ENCODE results near the gene CACNG1.

CACNG1 gene

DNA sequence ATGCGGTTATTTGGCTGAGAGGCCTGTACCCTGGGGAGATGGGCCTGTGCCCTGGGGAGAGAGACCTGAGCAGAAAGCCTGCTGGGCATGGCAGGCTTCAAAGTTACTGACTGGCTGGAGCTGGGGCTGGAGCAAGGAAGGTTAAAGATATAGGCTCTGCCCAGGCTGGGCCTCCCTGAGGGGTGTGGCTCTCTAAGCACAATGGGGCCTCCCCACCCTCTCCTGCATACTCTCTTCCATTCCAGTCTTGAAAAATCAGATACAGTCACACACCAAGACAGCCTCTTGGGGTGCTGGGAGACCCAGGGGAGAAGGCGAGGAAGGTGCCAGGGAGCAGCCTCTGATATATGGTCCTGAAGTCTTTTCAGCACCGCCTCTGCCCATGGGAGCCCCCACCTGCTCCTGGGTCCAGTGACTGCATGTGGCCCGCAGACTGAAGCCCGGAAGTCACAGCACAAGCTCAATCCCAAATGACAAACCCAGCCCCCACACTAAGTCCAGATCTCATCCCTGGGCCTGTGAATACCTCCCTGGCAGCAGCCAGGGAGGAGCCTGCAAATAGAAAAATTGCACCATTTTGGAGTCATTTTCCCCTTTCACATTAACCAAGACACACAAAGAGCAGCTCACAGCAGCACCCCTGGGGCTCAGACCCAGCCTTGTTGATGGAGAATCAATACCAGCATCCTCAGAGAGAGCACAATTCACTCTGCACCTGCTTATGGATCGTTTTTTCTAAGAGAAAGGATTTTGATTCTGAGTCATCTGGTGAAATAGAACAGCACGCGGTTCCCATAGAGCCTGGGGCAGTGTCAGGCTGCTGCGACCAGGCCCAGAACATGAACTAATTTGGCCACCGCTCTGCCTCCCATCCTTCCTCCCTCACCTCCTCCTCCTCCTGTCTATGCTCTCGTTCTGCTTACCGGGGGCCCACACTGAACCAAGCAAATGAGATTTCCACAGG, 25.6 kb upstream of the CACNG1 start:
- no peak for DNase-seq (ENCODE audit: insufficient read length, low spot score)
- TF ChIP-seq, protein P1, sequence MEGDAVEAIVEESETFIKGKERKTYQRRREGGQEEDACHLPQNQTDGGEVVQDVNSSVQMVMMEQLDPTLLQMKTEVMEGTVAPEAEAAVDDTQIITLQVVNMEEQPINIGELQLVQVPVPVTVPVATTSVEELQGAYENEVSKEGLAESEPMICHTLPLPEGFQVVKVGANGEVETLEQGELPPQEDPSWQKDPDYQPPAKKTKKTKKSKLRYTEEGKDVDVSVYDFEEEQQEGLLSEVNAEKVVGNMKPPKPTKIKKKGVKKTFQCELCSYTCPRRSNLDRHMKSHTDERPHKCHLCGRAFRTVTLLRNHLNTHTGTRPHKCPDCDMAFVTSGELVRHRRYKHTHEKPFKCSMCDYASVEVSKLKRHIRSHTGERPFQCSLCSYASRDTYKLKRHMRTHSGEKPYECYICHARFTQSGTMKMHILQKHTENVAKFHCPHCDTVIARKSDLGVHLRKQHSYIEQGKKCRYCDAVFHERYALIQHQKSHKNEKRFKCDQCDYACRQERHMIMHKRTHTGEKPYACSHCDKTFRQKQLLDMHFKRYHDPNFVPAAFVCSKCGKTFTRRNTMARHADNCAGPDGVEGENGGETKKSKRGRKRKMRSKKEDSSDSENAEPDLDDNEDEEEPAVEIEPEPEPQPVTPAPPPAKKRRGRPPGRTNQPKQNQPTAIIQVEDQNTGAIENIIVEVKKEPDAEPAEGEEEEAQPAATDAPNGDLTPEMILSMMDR (IDR thresholded peaks at IDR 0.05; ENCODE audit: insufficient read depth, missing control alignments) = no peak
- no peak for FAIRE-seq

DNA sequence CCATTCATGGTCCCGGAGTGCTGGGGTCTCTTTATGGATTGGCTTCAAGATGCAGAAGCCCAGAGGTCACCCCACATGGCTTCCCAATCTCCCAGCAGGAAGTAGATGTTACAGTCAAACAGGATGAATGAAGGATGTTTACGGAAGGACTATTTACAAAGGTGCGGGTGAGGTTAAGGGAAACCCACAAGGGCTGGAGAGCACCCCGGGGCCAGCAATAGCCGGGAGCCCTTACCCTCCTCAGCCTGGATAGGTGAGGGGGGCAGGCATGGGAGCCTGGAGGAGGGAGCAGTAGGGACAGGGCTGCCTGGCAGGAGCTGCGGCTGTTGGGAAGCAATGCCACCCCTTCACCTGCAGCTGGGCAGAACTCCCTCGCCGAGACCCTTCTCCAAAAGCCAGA, 24.5 kb upstream of the CACNG1 start:
- TF ChIP-seq, protein P1 (IDR thresholded peaks at IDR 0.05; ENCODE audit: insufficient read depth, missing control alignments) = no peak
- FAIRE-seq = no peak
- DNase-seq (ENCODE audit: insufficient read length, low spot score) = no peak

DNA sequence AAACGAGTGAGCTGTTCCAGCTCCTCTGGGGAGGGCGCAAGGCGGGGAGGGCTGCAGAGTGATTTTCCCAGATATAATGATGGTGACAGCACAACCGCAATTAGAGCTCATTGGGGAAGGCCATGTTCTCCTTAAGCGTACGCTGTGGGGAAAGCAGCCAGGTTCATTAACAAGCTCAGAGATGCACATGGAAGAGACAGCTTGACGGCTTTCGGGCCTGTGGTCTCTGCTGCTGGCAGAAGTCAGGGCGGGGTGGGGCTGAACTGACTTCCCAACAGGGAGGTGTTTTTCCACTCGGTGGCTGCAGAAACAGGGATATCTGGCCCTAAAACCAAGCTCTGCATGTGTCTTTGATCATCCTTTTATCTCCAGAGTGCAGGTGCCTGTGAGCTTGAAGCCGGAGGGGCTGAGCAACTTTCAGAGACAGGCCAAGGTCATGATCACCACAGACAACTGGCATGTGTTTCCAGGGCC, 24.0 kb upstream of the CACNG1 start:
- DNase-seq (ENCODE audit: insufficient read length, low spot score) (no peak), FAIRE-seq (no peak)
- TF ChIP-seq, protein P1 (IDR thresholded peaks at IDR 0.05; ENCODE audit: insufficient read depth, missing control alignments) = no peak

DNA sequence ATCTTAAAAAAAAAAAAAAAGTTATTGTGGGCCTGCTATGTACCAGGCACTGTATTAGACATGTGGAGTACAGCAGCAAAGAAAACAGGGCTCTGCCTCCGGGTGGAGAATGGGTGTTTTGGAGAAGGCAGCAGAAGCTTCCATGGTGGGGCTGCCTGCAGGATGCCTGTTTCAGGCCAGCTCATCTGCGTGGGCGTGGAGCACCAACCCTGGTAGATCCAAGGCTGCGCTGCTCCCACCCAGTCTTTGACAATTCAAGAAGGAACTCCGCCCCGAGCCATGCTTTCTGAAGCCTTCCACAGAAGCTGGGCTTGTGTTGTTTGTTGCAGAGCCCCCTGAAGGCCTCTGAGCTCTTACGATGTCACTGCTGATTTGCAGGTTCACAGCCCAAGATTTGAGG, 23.2 kb upstream of the CACNG1 start:
- TF ChIP-seq, protein P1 (IDR thresholded peaks at IDR 0.05; ENCODE audit: insufficient read depth, missing control alignments) = no peak

DNA sequence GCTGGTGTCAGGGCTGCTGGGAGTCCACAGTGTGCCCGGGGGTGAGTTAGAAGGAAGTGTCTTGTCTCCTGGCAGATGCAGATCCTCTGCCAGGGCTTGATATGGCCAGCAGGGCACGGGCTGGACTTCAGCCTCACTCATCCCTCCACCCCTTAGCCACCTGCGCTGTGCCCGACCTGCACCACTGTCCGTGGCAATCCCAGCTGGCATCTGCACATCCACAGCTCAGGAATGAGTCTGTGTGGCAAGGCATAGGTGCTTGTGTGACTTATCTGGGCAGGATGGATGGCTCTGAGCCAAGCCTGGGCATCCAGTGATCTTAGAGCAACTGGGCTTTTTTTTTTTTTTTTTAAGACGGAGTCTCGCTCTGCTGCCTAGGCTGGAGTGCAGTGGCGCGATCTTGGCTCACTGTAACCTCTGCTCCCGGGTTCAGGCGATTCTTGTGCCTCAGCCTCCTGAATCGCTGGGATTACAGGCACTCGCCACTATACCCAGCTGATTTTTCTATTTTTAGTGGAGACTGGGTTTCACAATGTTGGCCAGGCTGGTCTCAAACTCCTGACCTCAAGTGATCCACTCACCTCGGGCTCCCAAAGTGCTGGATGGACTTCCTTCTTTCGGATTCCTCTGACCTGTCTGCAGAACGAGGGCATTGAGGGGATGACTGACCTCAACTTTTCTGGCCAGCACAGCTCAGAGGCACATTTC, 22.5 kb upstream of the CACNG1 start:
- DNase-seq (ENCODE audit: insufficient read length, low spot score) (no peak), FAIRE-seq (no peak)
- TF ChIP-seq, protein P1 (IDR thresholded peaks at IDR 0.05; ENCODE audit: insufficient read depth, missing control alignments) = no peak

More for the DNA sequence above, 23.2 kb upstream of the CACNG1 start:
- no peak for FAIRE-seq
- DNase-seq (ENCODE audit: insufficient read length, low spot score) = no peak

DNA sequence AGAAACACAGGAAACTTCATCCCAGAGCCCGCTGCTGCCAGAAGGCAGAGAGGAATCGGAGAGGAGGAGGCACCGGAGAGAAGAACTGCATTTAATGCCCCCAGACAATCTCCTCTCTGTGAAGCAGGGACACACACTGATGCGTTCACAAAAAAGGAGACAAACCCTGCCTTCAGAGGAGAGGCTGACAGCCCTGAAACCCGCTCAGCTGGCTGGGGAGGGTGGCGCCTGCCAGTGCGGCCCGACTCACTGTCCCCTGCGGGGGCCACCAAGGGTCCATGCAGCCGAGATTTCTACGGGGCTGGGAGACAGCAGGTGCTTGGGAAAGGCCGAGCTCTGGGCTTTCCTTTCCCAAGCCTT, 21.9 kb upstream of the CACNG1 start:
- FAIRE-seq = no peak
- no peak for DNase-seq (ENCODE audit: insufficient read length, low spot score)
- TF ChIP-seq, protein P1 (IDR thresholded peaks at IDR 0.05; ENCODE audit: insufficient read depth, missing control alignments) = no peak

All from D721Med (cell line).